Fibroblast of villous mesenchyme (primary cell): ENCODE data around the gene PLXNA2. TPM values are rescaled to one million over a fixed set of nuclear protein-coding genes. Genes with fewer than 3 reads are reported as not detected.

Experiments used
- DNase-seq: peaks from one replicate; pipeline ENCODE4 v3.0.0-alpha.2; 2010; ENCODE audit warnings: low read depth
- H3K4me3 ChIP-seq: 2 replicates; pipeline ENCODE4 v1.5.1; 2011; ENCODE audit warnings: low read depth, mild to moderate bottlenecking, low read length
- CTCF ChIP-seq: IDR thresholded peaks from 2 replicates; pipeline ENCODE4 v1.5.1; 2012; ENCODE audit warnings: low read depth, mild to moderate bottlenecking, low read length; ENCODE audit not compliant: insufficient read depth
- total RNA-seq: library from RNA; depleted of rRNA; stranded (reverse); fragments of >200 nt; gene quantifications from 2 replicates; pipeline ENCODE4 v1.2.3, GENCODE V29; 2012

PLXNA2 gene
- total RNA-seq, 1 donor, result 0.86 TPM

- no peak for DNase-seq
- TF ChIP-seq CTCF, result no peak
- no peak overlapping the region for H3K4me3 ChIP-seq
These were observed 28.5 kb upstream of the PLXNA2 start for GRCh38 chr1:208272713-208273112.

GRCh38 chr1:208272311-208272710 is 28.1 kb upstream of the PLXNA2 start:
- no peak overlapping the region for H3K4me3 ChIP-seq
- no peak for TF ChIP-seq CTCF
- DNase-seq, result no peak

- H3K4me3 ChIP-seq, result no peak overlapping the region
- DNase-seq, result no peak
- TF ChIP-seq CTCF, result no peak
These were observed 27.1 kb upstream of the PLXNA2 start for GRCh38 chr1:208271236-208271635.

GRCh38 chr1:208270651-208271141 is 26.5 kb upstream of the PLXNA2 start:
- no peak for TF ChIP-seq CTCF
- DNase-seq, result no peak
- H3K4me3 ChIP-seq, result no peak overlapping the region

GRCh38 chr1:208269338-208269666 is 25.1 kb upstream of the PLXNA2 start:
- no peak overlapping the region for H3K4me3 ChIP-seq
- DNase-seq, result no peak
- TF ChIP-seq CTCF, result no peak

GRCh38 chr1:208268541-208269337 is 24.6 kb upstream of the PLXNA2 start:
- no peak overlapping the region for H3K4me3 ChIP-seq
- no peak for TF ChIP-seq CTCF
- no peak for DNase-seq

- no peak overlapping the region for H3K4me3 ChIP-seq
- DNase-seq, result no peak
- no peak for TF ChIP-seq CTCF
These were observed 21.3 kb upstream of the PLXNA2 start for GRCh38 chr1:208265525-208265924.
